ENCODE data around the gene CPNE7. TPM values are rescaled to one million over a fixed set of nuclear protein-coding genes. Genes with fewer than 3 reads are reported as not detected.

The CPNE7 gene
- total and polyA plus RNA-seq, 2 of the 8 experiments (the other 6 are each of a cell fraction or from before 2014, with no cell fraction given), result 10.0 to 23.7 TPM

- Histone ChIP-seq H2BK12ac (ENCODE audit: low read depth, low read length) (no peak overlapping the region), H3K18ac (ENCODE audit: extremely low read depth, low read length) (no peak overlapping the region), H2AFZ (ENCODE audit: low read length) (no peak overlapping the region), H3K27me3 (replicated peaks in 1 of 4; ENCODE audit: control insufficient read depth in 3 of 4, extremely low read depth in 1 of 4, insufficient read depth in 3 of 4, low read length in 3 of 4) (no peaks in the 10 kb centered on the region), H3K79me2 (ENCODE audit: control insufficient read depth in 1 of 2, insufficient read depth in 2 of 2, low read length in 2 of 2) (no peaks in the 10 kb centered on the region), H2BK20ac (ENCODE audit: low read length) (no peak overlapping the region), H2BK120ac (replicated peaks; ENCODE audit: low read depth, low read length) (no peak overlapping the region), H3K23me2 (ENCODE audit: low read depth, low read length) (no peaks in the 10 kb centered on the region), H3K79me1 (ENCODE audit: low read depth, low read length) (no peaks in the 10 kb centered on the region), H3K9me3 (ENCODE audit: insufficient read depth in 2 of 2, low read depth in 1 of 2, low read length in 1 of 2) (peaks cover 5 to 19% of the 10 kb centered on the region in 2 experiments; a peak in 3 of 4 replicates), H4K91ac (replicated peaks; ENCODE audit: insufficient read length, low read length) (no peak overlapping the region), H4K8ac (ENCODE audit: extremely low read depth, insufficient read depth, low read length) (0 out of 2 replicates have a peak overlapping the region, but pooled peaks have one; percentile 51), H3K4me3 (ENCODE audit: extremely low read depth in 1 of 4, insufficient read depth in 2 of 4, low read depth in 3 of 4, low read length in 4 of 4) (no peak overlapping the region), H3K14ac (ENCODE audit: insufficient read length) (no peak overlapping the region), H2BK15ac (ENCODE audit: low read length) (no peak overlapping the region), H2BK5ac (ENCODE audit: low read depth, low read length) (no peak overlapping the region), H3K4me1 (replicated peaks in 1 of 4; ENCODE audit: control insufficient read depth in 3 of 4, insufficient read depth in 4 of 4, low read length in 3 of 4) (no peaks in the 10 kb centered on the region), H3K23ac (ENCODE audit: insufficient read length) (no peak overlapping the region), H4K20me1 (replicated peaks in 1 of 2; ENCODE audit: control insufficient read depth in 1 of 2, insufficient read depth in 2 of 2, low read length in 2 of 2) (peaks cover 0 to 2% of the 10 kb centered on the region in 2 experiments), H2AK5ac (ENCODE audit: low read depth, low read length) (no peak overlapping the region), H3K36me3 (ENCODE audit: control insufficient read depth in 2 of 4, insufficient read depth in 4 of 4, low read length in 3 of 4) (peaks cover 0 to 23% (median 5%) of the 10 kb centered on the region in 4 experiments; a peak in 4 of 8 replicates), H3K9ac (replicated peaks in 1 of 4; ENCODE audit: extremely low read depth in 1 of 4, low read depth in 3 of 4, low read length in 3 of 4) (no peak overlapping the region), H3K27ac (ENCODE audit: low read depth, low read length) (no peak overlapping the region), H4K5ac (ENCODE audit: insufficient read length, low read depth, low read length) (no peak overlapping the region), H3K4ac (replicated peaks; ENCODE audit: insufficient read length, low read depth, low read length) (no peak overlapping the region), H3K56ac (replicated peaks; ENCODE audit: insufficient read length, low read depth, low read length) (no peak overlapping the region), H3K4me2 (ENCODE audit: insufficient read depth in 1 of 2, low read depth in 2 of 2, low read length in 2 of 2) (no peak overlapping the region)
- WGBS, 2 experiments (ENCODE audit: extremely low coverage in 1 of 2, insufficient coverage in 1 of 2, insufficient read length in 1 of 2, insufficient replicate concordance in 2 of 2, low coverage in 1 of 2, low lambda C conversion rate in 2 of 2, missing lambda C conversion rate in 1 of 2), result 95% methylated on average over 24 of the region's 26 CpGs; no CpG with 5 or more reads in 1 of the 2 experiments
- ChIA-PET CTCF (ENCODE audit: partially characterized antibody) (interaction anchor here (0.7 to 1.7 kb wide), 5 partner anchors 14 to 607 kb away, joined by 3 to 5 read pairs (median 4); no protein-coding TSS in a partner anchor), POLR2A (ENCODE audit: partially characterized antibody) (interaction anchor here (0.7 kb wide), 1 partner anchor 11 kb away, joined by 3 read pairs; no protein-coding TSS in a partner anchor)
- DNase-seq (ENCODE audit: low read depth in 1 of 2, low spot score in 2 of 2) (no peak), FAIRE-seq (no peak)
- TF ChIP-seq TAF7 (optimal IDR thresholded peaks at IDR 0.05; ENCODE audit: borderline replicate concordance, low read depth, low read length) (no peak), TBP (IDR thresholded peaks at IDR 0.05; ENCODE audit: low read depth, low read length) (no peak), CHD2 (IDR thresholded peaks at IDR 0.05; ENCODE audit: low read length) (no peak), BRCA1 (IDR thresholded peaks at IDR 0.05; ENCODE audit: low read depth, low read length) (no peak), ATF2 (IDR thresholded peaks at IDR 0.05; ENCODE audit: low read length) (no peak), HDAC6 (IDR thresholded peaks at IDR 0.05; ENCODE audit: low read depth, low read length) (no peak), SIN3A (conservative IDR thresholded peaks at IDR 0.05 in 1 of 2, IDR thresholded peaks at IDR 0.05 in 1 of 2; ENCODE audit: low read depth in 1 of 2, low read length in 2 of 2) (no peak)
These were observed 13.0 kb downstream of the CPNE7 start for GRCh38 chr16:89588413-89589109.

Data from H1 (cell line).